HEK293 (cell line): Measurements from ENCODE around the gene BRDT.

ENCODE experiments used
- CTCF ChIA-PET: fragments of 350-600 bp; formaldehyde crosslinking; extraction: SDS; loops from one replicate; lab custom pipeline; 2021; ENCODE audit warnings: antibody characterized with exemption; lab: Yijun Ruan, JAX
- POLR2A ChIA-PET: fragments of 300-600 bp; formaldehyde crosslinking; extraction: SDS; loops from one replicate; lab custom pipeline; 2020; ENCODE audit warnings: antibody characterized with exemption, inconsistent platforms; lab: Yijun Ruan, JAX
- H3K27ac ChIP-seq: fragments of 200-500 bp; sonication (Bioruptor generic); 2 replicates; pipeline ENCODE4 v1.5.1; 2014; ENCODE audit warnings: low read depth, low read length, control low read depth, inconsistent platforms; ENCODE audit errors: extremely low read depth
- H3K36me3 ChIP-seq, 2 experiments: fragments of 200-500 bp in 1 of 2; sonication (Bioruptor generic) in 1 of 2; 1 replicate in 1 of 2; 2 replicates in 1 of 2; pipeline ENCODE4 v1.5.1; 2014 to 2017; ENCODE audit warnings: inconsistent platforms in 2 of 2, low read length in 2 of 2; ENCODE audit not compliant: control insufficient read depth in 2 of 2, insufficient read depth in 1 of 2
- H3K4me1 ChIP-seq: fragments of 200-500 bp; sonication (Bioruptor generic); 2 replicates; pipeline ENCODE4 v1.5.1; 2014; ENCODE audit warnings: mild to moderate bottlenecking, low read length, inconsistent platforms; ENCODE audit not compliant: control insufficient read depth, insufficient read depth
- H3K4me3 ChIP-seq: 2 replicates; pipeline ENCODE4 v1.5.1; 2011; ENCODE audit warnings: low read depth, mild to moderate bottlenecking, control low read depth, low read length, moderate library complexity
- H3K9me3 ChIP-seq: fragments of 200-500 bp; sonication (Bioruptor generic); 2 replicates; pipeline ENCODE4 v1.5.1; 2014; ENCODE audit warnings: low read depth, low read length, inconsistent platforms; ENCODE audit not compliant: control insufficient read depth, insufficient read depth
- HOXA7 ChIP-seq: sonication (generic); formaldehyde crosslinking; IDR thresholded peaks from 2 replicates; pipeline ENCODE4 v1.8.1; 2022; ENCODE audit warnings: missing genetic modification reagents, borderline replicate concordance
- MYNN ChIP-seq: fragments of 450-650 bp; formaldehyde crosslinking; IDR thresholded peaks from 2 replicates; pipeline ENCODE4 v1.5.1; 2016; ENCODE audit warnings: missing biosample characterization, missing genetic modification characterization, borderline replicate concordance
- PBX3 ChIP-seq: sonication (generic); formaldehyde crosslinking; IDR thresholded peaks from 2 replicates; pipeline ENCODE4 v1.8.1; 2022; ENCODE audit warnings: mild to moderate bottlenecking, moderate library complexity, missing genetic modification reagents
- SCRT2 ChIP-seq: fragments of 450-650 bp; formaldehyde crosslinking; IDR thresholded peaks from 2 replicates; pipeline ENCODE4 v1.5.1; 2016; ENCODE audit warnings: missing biosample characterization, missing genetic modification characterization
- TRIM28 ChIP-seq: IDR thresholded peaks from 2 replicates; pipeline ENCODE4 v1.6.1; 2011; ENCODE audit warnings: low read length, control low read depth, borderline replicate concordance
- YY2 ChIP-seq: fragments of 450-650 bp; formaldehyde crosslinking; IDR thresholded peaks from 2 replicates; pipeline ENCODE4 v1.5.1; 2016; ENCODE audit warnings: missing biosample characterization, missing genetic modification characterization
- ZBTB11 ChIP-seq: fragments of 450-650 bp; formaldehyde crosslinking; conservative IDR thresholded peaks from 2 replicates; pipeline ENCODE4 v1.5.1; 2016; ENCODE audit warnings: low read depth, missing biosample characterization, missing genetic modification characterization
- ZNF132 ChIP-seq: fragments of 450-650 bp; formaldehyde crosslinking; IDR thresholded peaks from 2 replicates; pipeline ENCODE4 v1.5.1; 2017; ENCODE audit warnings: missing biosample characterization, missing genetic modification characterization, borderline replicate concordance
- ZNF138 ChIP-seq: fragments of 450-650 bp; formaldehyde crosslinking; IDR thresholded peaks from 2 replicates; pipeline ENCODE4 v1.5.1; 2016; ENCODE audit warnings: missing biosample characterization, missing genetic modification characterization, borderline replicate concordance
- ZNF19 ChIP-seq: fragments of 450-650 bp; formaldehyde crosslinking; IDR thresholded peaks from 2 replicates; pipeline ENCODE4; 2016; ENCODE audit warnings: missing biosample characterization, missing genetic modification characterization, low read depth
- ZNF501 ChIP-seq: fragments of 450-650 bp; formaldehyde crosslinking; IDR thresholded peaks from 2 replicates; pipeline ENCODE4 v1.5.1; 2016; ENCODE audit warnings: missing biosample characterization, missing genetic modification characterization
- ZNF596 ChIP-seq: fragments of 450-650 bp; IDR thresholded peaks from 2 replicates; pipeline ENCODE4 v1.5.0; 2018; ENCODE audit warnings: missing biosample characterization, mild to moderate bottlenecking, missing genetic modification characterization, moderate library complexity
- ZNF704 ChIP-seq: fragments of 450-650 bp; formaldehyde crosslinking; IDR thresholded peaks from 2 replicates; pipeline ENCODE4 v1.5.1; 2016; ENCODE audit warnings: missing biosample characterization, missing genetic modification characterization
- ZNF785 ChIP-seq: fragments of 450-650 bp; formaldehyde crosslinking; IDR thresholded peaks from 2 replicates; pipeline ENCODE4 v1.5.1; 2016; ENCODE audit warnings: missing biosample characterization, missing genetic modification characterization
- ZNF843 ChIP-seq: fragments of 450-650 bp; formaldehyde crosslinking; IDR thresholded peaks from 2 replicates; pipeline ENCODE4 v1.5.1; 2016; ENCODE audit warnings: missing biosample characterization, missing genetic modification characterization
- ZSCAN30 ChIP-seq: fragments of 450-650 bp; IDR thresholded peaks from 2 replicates; pipeline ENCODE4 v1.5.1; 2018; ENCODE audit warnings: missing biosample characterization, mild to moderate bottlenecking, missing genetic modification characterization, moderate library complexity
- ZSCAN5A ChIP-seq: fragments of 450-650 bp; formaldehyde crosslinking; IDR thresholded peaks from 2 replicates; pipeline ENCODE4 v1.5.1; 2016; ENCODE audit warnings: missing biosample characterization, missing genetic modification characterization
- ZXDB ChIP-seq: fragments of 450-650 bp; formaldehyde crosslinking; IDR thresholded peaks from 2 replicates; pipeline ENCODE4 v1.5.1; 2016; ENCODE audit warnings: missing biosample characterization, missing genetic modification characterization

BRDT gene

GRCh38 chr1:91940496-91940895 is 8.7 kb upstream of the BRDT start:
- H3K4me3 ChIP-seq, result no peak overlapping the region
- ChIA-PET POLR2A (no interaction called here), CTCF (interaction anchor here (0.8 to 1.0 kb wide), 3 partner anchors 283 to 919 kb away, joined by 3 to 6 read pairs (median 5); no protein-coding TSS in a partner anchor)
- no peaks in the 10 kb centered on the region for H3K4me1 ChIP-seq
- no peaks in the 10 kb centered on the region for H3K36me3 ChIP-seq
- TF ChIP-seq TRIM28, result no peak
- H3K9me3 ChIP-seq, result no peaks in the 10 kb centered on the region
- H3K27ac ChIP-seq, result no peak overlapping the region

GRCh38 chr1:91944087-91944486 is 5.1 kb upstream of the BRDT start:
- no peaks in the 10 kb centered on the region for H3K4me1 ChIP-seq
- TF ChIP-seq ZNF785 (tag by site-specific recombination) (no peak), SCRT2 (no peak), ZNF596 (tag by site-specific recombination) (no peak), PBX3 (no peak)
- TF ChIP-seq, all 188 proteins: peak for 0
- ChIA-PET CTCF (no interaction called here), POLR2A (no interaction called here)
- no peak overlapping the region for H3K4me3 ChIP-seq
- H3K36me3 ChIP-seq, result no peaks in the 10 kb centered on the region
- H3K27ac ChIP-seq, result no peak overlapping the region
- H3K9me3 ChIP-seq, result no peaks in the 10 kb centered on the region

GRCh38 chr1:91948097-91948496 is 1.1 kb upstream of the BRDT start:
- Histone ChIP-seq H3K4me1 (no peaks in the 10 kb centered on the region), H3K36me3 (no peaks in the 10 kb centered on the region), H3K27ac (no peak overlapping the region), H3K9me3 (no peaks in the 10 kb centered on the region), H3K4me3 (no peak overlapping the region)
- ChIA-PET POLR2A (no interaction called here), CTCF (interaction anchor here (0.6 kb wide), 1 partner anchor 49 kb away, joined by 5 read pairs; no protein-coding TSS in a partner anchor)
- TF ChIP-seq ZNF138 (no peak), ZNF843 (tag by site-specific recombination) (no peak), ZNF704 (tag by site-specific recombination) (no peak)

- no peak overlapping the region for H3K4me3 ChIP-seq
- POLR2A ChIA-PET, result no interaction called here
- CTCF ChIA-PET, result interaction anchor here (0.6 kb wide), 1 partner anchor 48 kb away, joined by 5 read pairs; no protein-coding TSS in a partner anchor
Measured at GRCh38 chr1:91948501-91949355, 473 bp upstream of the BRDT start.

More at GRCh38 chr1:91948501-91949355, 473 bp upstream of the BRDT start:
- Histone ChIP-seq H3K36me3 (no peaks in the 10 kb centered on the region), H3K27ac (no peak overlapping the region)
- no peak for TF ChIP-seq ZSCAN5A (tag by site-specific recombination)
- no peak for TF ChIP-seq YY2
- TF ChIP-seq HOXA7 (CRISPR knock-in tag), result no peak
- TF ChIP-seq ZNF132 (tag by site-specific recombination), result no peak
- no peak for TF ChIP-seq ZBTB11 (tag by site-specific recombination)
- TF ChIP-seq ZXDB (tag by site-specific recombination), result no peak
- TF ChIP-seq ZNF19 (tag by site-specific recombination), result no peak
- no peak for TF ChIP-seq ZSCAN30 (tag by site-specific recombination)
- no peak for TF ChIP-seq ZNF704 (tag by site-specific recombination)
- no peak for TF ChIP-seq MYNN (tag by site-specific recombination)
- TF ChIP-seq ZNF501 (tag by site-specific recombination), result no peak
- TF ChIP-seq, all 188 proteins: peak for 0
- Histone ChIP-seq H3K9me3 (no peaks in the 10 kb centered on the region), H3K4me1 (no peaks in the 10 kb centered on the region)
